Fibroblast of lung (primary cell): ENCODE results near the gene KIAA0040.

ENCODE experiments used
- CTCF ChIP-seq, 2 donors: IDR thresholded peaks in 1 of 2; conservative IDR thresholded peaks in 1 of 2; 1 replicate in 1 of 2; 2 replicates in 1 of 2; pipeline ENCODE4 v1.5.1; 2011 to 2012; ENCODE audit warnings: low read length in 2 of 2, control low read depth in 1 of 2, inconsistent platforms in 1 of 2, low read depth in 1 of 2, mild to moderate bottlenecking in 1 of 2
- EZH2 ChIP-seq: IDR thresholded peaks from 2 replicates; pipeline ENCODE4 v1.5.1; 2012; ENCODE audit warnings: low read length, control low read depth, mild to moderate bottlenecking; ENCODE audit errors: missing control alignments

GRCh38 chr1:175216444-175216843 is 23.9 kb upstream of the KIAA0040 start:
- TF ChIP-seq CTCF (conservative IDR thresholded peaks at IDR 0.05 in 1 of 2, IDR thresholded peaks at IDR 0.05 in 1 of 2; ENCODE audit: low read depth in 1 of 2, low read length in 2 of 2) (no peak), EZH2 (no peak)
